Hepatocyte (in vitro differentiated cells): ENCODE data around the gene ACKR4. TPM values are rescaled to one million over a fixed set of nuclear protein-coding genes. Genes with fewer than 3 reads are reported as not detected.

Experiments used
- DNase-seq: peaks from one replicate; pipeline ENCODE4 v3.0.0-alpha.2; 2016; ENCODE audit warnings: low spot score
- H2AFZ ChIP-seq: fragments of 200-600 bp; sonication (generic); 2 replicates; pipeline ENCODE4 v1.6.0; 2016; ENCODE audit warnings: antibody characterized with exemption, mild to moderate bottlenecking
- H3K27ac ChIP-seq: fragments of 200-600 bp; sonication (generic); 2 replicates; pipeline ENCODE4 v1.5.1; 2016; ENCODE audit warnings: mild to moderate bottlenecking
- H3K27me3 ChIP-seq: fragments of 200-600 bp; sonication (generic); 2 replicates; pipeline ENCODE4 v1.6.1; 2016
- H3K36me3 ChIP-seq: fragments of 200-600 bp; sonication (generic); replicated peaks from 2 replicates; pipeline ENCODE4 v1.5.1; 2016; ENCODE audit warnings: low read depth; ENCODE audit not compliant: insufficient read depth
- H3K4me1 ChIP-seq: fragments of 200-600 bp; sonication (generic); 2 replicates; pipeline ENCODE4 v1.5.1; 2016; ENCODE audit warnings: mild to moderate bottlenecking, moderate library complexity; ENCODE audit not compliant: insufficient read depth
- H3K4me2 ChIP-seq: fragments of 200-600 bp; sonication (generic); 2 replicates; pipeline ENCODE4 v1.6.0; 2016
- H3K4me3 ChIP-seq: fragments of 200-600 bp; sonication (generic); 2 replicates; pipeline ENCODE4 v1.5.1; 2016; ENCODE audit warnings: mild to moderate bottlenecking
- H3K79me2 ChIP-seq: fragments of 200-600 bp; sonication (generic); 2 replicates; pipeline ENCODE4 v1.6.0; 2017; ENCODE audit warnings: mild to moderate bottlenecking
- H3K9me2 ChIP-seq: fragments of 200-600 bp; sonication (generic); replicated peaks from 2 replicates; pipeline ENCODE4 v1.6.0; 2017; ENCODE audit warnings: mild to moderate bottlenecking; ENCODE audit not compliant: insufficient read depth
- H3K9me3 ChIP-seq: fragments of 200-600 bp; sonication (generic); 2 replicates; pipeline ENCODE4 v1.5.1; 2016; ENCODE audit warnings: low read depth, mild to moderate bottlenecking
- H4K20me1 ChIP-seq: fragments of 200-600 bp; sonication (generic); 2 replicates; pipeline ENCODE4 v1.6.0; 2016; ENCODE audit warnings: mild to moderate bottlenecking; ENCODE audit not compliant: insufficient read depth, poor library complexity, severe bottlenecking
- CTCF ChIP-seq: fragments of 200-600 bp; sonication (generic); IDR thresholded peaks from 2 replicates; pipeline ENCODE4 v1.5.1; 2016; ENCODE audit warnings: antibody characterized with exemption, mild to moderate bottlenecking; ENCODE audit not compliant: poor library complexity
- EZH2 ChIP-seq: fragments of 200-600 bp; sonication (generic); IDR thresholded peaks from 2 replicates; pipeline ENCODE4 v1.6.1; 2016; ENCODE audit warnings: antibody characterized with exemption, mild to moderate bottlenecking, borderline replicate concordance
- EZH2phosphoT487 ChIP-seq: fragments of 200-600 bp; sonication (generic); IDR thresholded peaks from one replicate; pipeline ENCODE4 v1.6.1; 2018; ENCODE audit warnings: antibody characterized with exemption, mild to moderate bottlenecking, low read depth, moderate library complexity; ENCODE audit not compliant: unreplicated experiment, severe bottlenecking
- WGBS: methylation state at CpG from one replicate; pipeline ENCODE4 v1.1.6; 2016; ENCODE audit warnings: low lambda C conversion rate; ENCODE audit errors: missing lambda C conversion rate; 5-methylcytosine and 5-hydroxymethylcytosine counted together
- polyA plus RNA-seq: library from polyadenylated mRNA; unstranded; fragments of >200 nt; fragmentation: Nextera tagmentation; extraction: Ambion mirVana; gene quantifications from 2 replicates; pipeline ENCODE4 v1.2.1, GENCODE V29; 2016
- total RNA-seq: library from RNA; depleted of rRNA; stranded (reverse); fragments of >200 nt; gene quantifications from 2 replicates; pipeline ENCODE4 v1.2.3, GENCODE V29; 2014

The ACKR4 gene
- total and polyA plus RNA-seq, 2 experiments from 2014 or later, result 1.2 to 1.8 TPM

- Histone ChIP-seq H3K9me3 (no peaks in the 10 kb centered on the region), H3K79me2 (peaks cover 13% of the 10 kb centered on the region), H3K27me3 (no peaks in the 10 kb centered on the region), H2AFZ (no peak overlapping the region), H3K4me1 (peaks cover 7% of the 10 kb centered on the region), H3K27ac (no peak overlapping the region), H3K4me2 (no peak overlapping the region), H3K36me3 (no peaks in the 10 kb centered on the region), H3K9me2 (no peaks in the 10 kb centered on the region), H4K20me1 (no peaks in the 10 kb centered on the region), H3K4me3 (no peak overlapping the region)
- 100% methylated on average over 1 of the region's 1 CpG for WGBS
- DNase-seq, result no peak
- no peak for TF ChIP-seq CTCF
- no peak for TF ChIP-seq EZH2phosphoT487
Observed at GRCh38 chr3:132645058-132645457, 48.0 kb downstream of the ACKR4 start.

GRCh38 chr3:132650153-132650552 is 53.1 kb downstream of the ACKR4 start:
- H3K27me3 ChIP-seq, result no peaks in the 10 kb centered on the region
- H3K4me3 ChIP-seq, result no peak overlapping the region
- H3K4me1 ChIP-seq, result peaks cover 7% of the 10 kb centered on the region
- no peak overlapping the region for H2AFZ ChIP-seq
- no peak overlapping the region for H3K27ac ChIP-seq
- no peak for DNase-seq
- no peaks in the 10 kb centered on the region for H4K20me1 ChIP-seq
- no peak for TF ChIP-seq EZH2phosphoT487
- TF ChIP-seq CTCF, result no peak
- no peak for TF ChIP-seq EZH2
- no peaks in the 10 kb centered on the region for H3K9me2 ChIP-seq
- no peak overlapping the region for H3K4me2 ChIP-seq
- no peaks in the 10 kb centered on the region for H3K36me3 ChIP-seq
- H3K9me3 ChIP-seq, result no peaks in the 10 kb centered on the region
- peaks cover 28% of the 10 kb centered on the region for H3K79me2 ChIP-seq
- 87% methylated on average over 1 of the region's 1 CpG for WGBS

Other genes with a start within 250 kb of the ACKR4 start
- 52.3 and 55.4 TPM in 2 replicates for gene DNAJC13, start 179.8 kb upstream of the ACKR4 start, total RNA-seq
- gene DNAJC13, start 179.8 kb upstream of the ACKR4 start, polyA plus RNA-seq, result 13.1 and 15.1 TPM in 2 replicates
- gene ACAD11, start 62.5 kb downstream of the ACKR4 start, total RNA-seq, result 48.6 and 50.6 TPM in 2 replicates
- 20.3 and 24.9 TPM in 2 replicates for gene ACAD11, start 62.5 kb downstream of the ACKR4 start, polyA plus RNA-seq
- 35.9 and 42.4 TPM in 2 replicates for gene UBA5, start 63.1 kb downstream of the ACKR4 start, total RNA-seq
- gene UBA5, start 63.1 kb downstream of the ACKR4 start, polyA plus RNA-seq, result 26.9 and 34.0 TPM in 2 replicates
- gene NPHP3, start 125.1 kb downstream of the ACKR4 start, total RNA-seq, result 22.5 and 25.6 TPM in 2 replicates
- gene NPHP3, start 125.1 kb downstream of the ACKR4 start, polyA plus RNA-seq, result 12.0 and 13.1 TPM in 2 replicates